Esophagus squamous epithelium (tissue), 4 donors: Measurements from ENCODE around the gene PTPRG.

Source experiments
- CTCF ChIP-seq, 6 experiments: fragments of 450-650 bp in 4 of 6; fragments of 200-600 bp in 2 of 6; sonication (generic) in 2 of 6; IDR thresholded peaks; one replicate each; pipeline ENCODE4 v1.5.1; 2016 to 2019; ENCODE audit warnings: antibody characterized with exemption in 6 of 6, mild to moderate bottlenecking in 4 of 6, moderate library complexity in 4 of 6
- POLR2A ChIP-seq, 4 donors: fragments of 450-650 bp; IDR thresholded peaks; one replicate each; pipeline ENCODE4 v1.6.1; 2017; ENCODE audit warnings: antibody characterized with exemption in 4 of 4, mild to moderate bottlenecking in 4 of 4, moderate library complexity in 3 of 4

GRCh38 chr3:62329971-62330370, 768.6 kb downstream of the PTPRG start:
- TF ChIP-seq CTCF (IDR thresholded peaks at IDR 0.05) (no peak), POLR2A (IDR thresholded peaks at IDR 0.05) (no peak)
